CD4-positive, alpha-beta T cell treated with Interleukin-4 for 4 hours (primary cell): ENCODE results near the gene PDHX.
"Not testable (repeated sequence)": the region's sequence is repeated elsewhere in the genome, so short reads cannot be mapped to it uniquely, and the experiment has no call there.

Source experiments
- DNase-seq: peaks from one replicate; pipeline ENCODE4 v3.0.0-alpha.2; 2020

The PDHX gene

GRCh38 chr11:35028007-35028406 is 111.6 kb downstream of the PDHX start:
- not testable (repeated sequence) for DNase-seq

- DNase-seq, result peak; percentile 92
Measured at GRCh38 chr11:35029979-35030682, 113.7 kb downstream of the PDHX start.

- DNase-seq, result peak; percentile 71
Measured at GRCh38 chr11:35030716-35031213, 114.3 kb downstream of the PDHX start.

GRCh38 chr11:35031346-35031745 is 114.9 kb downstream of the PDHX start:
- DNase-seq, result no peak

GRCh38 chr11:35031867-35032266 is 115.4 kb downstream of the PDHX start:
- DNase-seq, result peak; percentile 34

- no peak for DNase-seq
Measured at GRCh38 chr11:35033011-35033410, 116.6 kb downstream of the PDHX start.

- DNase-seq, result no peak
Measured at GRCh38 chr11:35034401-35034800, 118.0 kb downstream of the PDHX start.

GRCh38 chr11:35035894-35036408 is 119.5 kb downstream of the PDHX start:
- DNase-seq, result no peak

GRCh38 chr11:35036639-35037038 is 120.2 kb downstream of the PDHX start:
- no peak for DNase-seq

GRCh38 chr11:35038211-35038928 is 122.0 kb downstream of the PDHX start:
- DNase-seq, result no peak

GRCh38 chr11:35039076-35039475 is 122.7 kb downstream of the PDHX start:
- no peak for DNase-seq

GRCh38 chr11:35040221-35040942 is 124.0 kb downstream of the PDHX start:
- DNase-seq, result peak; percentile 96

GRCh38 chr11:35041070-35041554 is 124.7 kb downstream of the PDHX start:
- DNase-seq, result no peak

- DNase-seq, result no peak
Measured at GRCh38 chr11:35042224-35042623, 125.8 kb downstream of the PDHX start.

GRCh38 chr11:35042913-35043312 is 126.5 kb downstream of the PDHX start:
- no peak for DNase-seq

- DNase-seq, result no peak
Measured at GRCh38 chr11:35043936-35044335, 127.5 kb downstream of the PDHX start.

- peak; percentile 98 for DNase-seq
Measured at GRCh38 chr11:35045236-35045820, 128.9 kb downstream of the PDHX start.
